ENCODE measurements around the gene BZW2.

GRCh38 chr7:16634271-16634738 lies 11.7 kb upstream of the BZW2 start:
- TF ChIP-seq CTCF (IDR thresholded peaks at IDR 0.05) (no peak), POLR2AphosphoS5 (IDR thresholded peaks at IDR 0.05) (no peak), EP300 (IDR thresholded peaks at IDR 0.05; ENCODE audit: low read depth) (no peak), POLR2A (IDR thresholded peaks at IDR 0.05) (no peak)

Measured in transverse colon (tissue), 4 donors.